Cerebellar cortex (tissue), 1 donor: ENCODE data around the gene CLEC7A.

Experiments
- DNase-seq: peaks from one replicate; pipeline ENCODE4 v3.0.0-alpha.2; 2015; ENCODE audit warnings: low spot score

CLEC7A gene

GRCh38 chr12:10094646-10095395, 35.2 kb downstream of the CLEC7A start:
- no peak for DNase-seq

DNA sequence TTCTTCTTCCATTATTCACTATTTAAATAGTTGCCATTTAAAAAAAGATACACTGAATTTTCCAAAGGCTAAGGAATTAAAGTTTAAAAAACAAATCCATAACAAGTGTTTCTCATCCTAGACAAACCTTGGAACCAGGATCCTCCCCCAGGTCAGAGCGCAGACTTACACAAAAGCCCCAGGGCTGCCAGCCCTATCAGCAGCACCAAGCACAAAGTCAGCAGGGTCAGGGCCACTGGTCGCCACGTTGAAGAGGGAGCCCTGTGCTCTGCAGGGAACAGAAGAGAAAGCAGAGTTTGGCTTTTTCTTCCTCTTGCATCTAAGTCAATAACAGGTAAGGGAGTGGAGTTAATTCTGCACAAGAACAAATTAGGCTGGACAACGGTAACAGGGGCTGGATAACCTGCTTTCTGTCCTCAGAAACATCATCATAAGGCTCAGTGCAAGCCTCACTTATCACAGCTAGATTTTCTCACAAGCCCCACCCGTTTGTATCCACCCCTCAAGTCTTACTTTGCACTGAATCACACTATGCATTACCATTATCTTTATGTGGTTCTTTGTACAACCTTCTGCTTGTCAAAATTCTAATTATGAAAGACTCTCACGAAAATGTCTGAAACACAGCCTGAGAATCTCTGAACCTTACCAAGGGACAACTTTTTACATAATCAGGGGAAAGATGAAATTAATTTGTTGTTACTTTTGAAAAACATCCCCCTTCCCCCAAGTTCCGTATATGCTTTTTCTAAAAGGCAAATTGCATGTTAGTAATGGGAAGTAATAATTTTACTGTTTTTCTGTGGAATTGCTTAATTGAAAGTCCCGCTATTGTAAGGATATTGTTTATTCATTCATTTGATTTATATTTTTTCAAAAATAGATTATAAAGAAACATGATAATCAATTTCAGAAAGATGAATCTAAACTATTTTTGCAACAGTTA, 40.8 kb downstream of the CLEC7A start:
- DNase-seq = no peak

DNA sequence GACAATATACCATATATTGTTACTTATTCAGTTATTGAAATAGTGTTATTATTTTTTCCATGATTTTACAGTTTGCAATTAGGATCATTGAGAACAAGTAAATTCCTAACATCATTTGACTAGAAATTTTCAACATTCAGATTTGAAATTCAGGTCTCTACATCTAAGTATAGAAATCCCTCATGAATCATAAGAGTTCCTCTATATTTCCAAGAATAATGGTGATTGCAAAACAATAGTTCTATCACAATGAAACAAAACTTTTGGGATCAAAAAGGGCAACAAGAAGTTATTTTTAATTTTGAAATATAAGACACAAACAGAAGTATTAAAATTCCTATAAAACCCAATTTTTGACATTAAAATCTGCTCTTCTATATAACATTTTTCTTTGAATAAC, 42.0 kb downstream of the CLEC7A start:
- no peak for DNase-seq

DNA sequence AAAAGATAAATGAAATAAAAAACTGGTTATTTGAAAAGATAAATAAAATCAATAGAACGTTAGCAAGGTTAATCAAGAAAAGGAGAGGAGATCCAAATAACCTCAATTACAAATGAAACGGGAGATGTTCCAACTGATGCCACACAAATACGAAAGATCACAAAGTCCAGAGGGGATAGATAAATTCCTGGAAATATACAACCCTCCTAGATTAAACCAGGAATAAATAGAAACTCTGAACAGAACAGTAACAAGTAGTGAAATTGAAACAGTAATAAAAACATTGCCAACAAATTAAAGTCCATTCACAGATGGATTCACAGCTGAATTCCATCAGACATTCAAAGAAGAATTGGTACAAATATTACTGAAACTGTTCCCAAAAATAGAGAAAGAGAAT, 43.6 kb downstream of the CLEC7A start:
- DNase-seq = no peak

DNA sequence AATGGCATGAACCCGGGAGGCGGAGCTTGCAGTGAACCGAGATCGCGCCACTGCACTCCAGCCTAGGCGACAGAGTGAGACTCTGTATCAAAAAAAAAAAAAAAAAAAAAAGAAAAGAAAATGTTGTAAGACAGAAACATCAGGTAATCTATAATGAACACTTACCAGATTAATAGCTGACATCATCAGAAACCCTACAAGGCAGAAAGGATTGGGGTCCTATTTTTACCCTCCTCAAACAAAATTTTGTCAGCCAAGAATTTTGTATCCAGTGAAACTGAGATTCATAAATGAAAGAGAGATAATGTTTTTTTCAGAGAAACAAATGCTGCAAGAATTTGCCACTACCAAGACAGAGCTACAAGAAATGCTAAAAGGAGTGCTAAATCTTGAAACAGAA, 45.3 kb downstream of the CLEC7A start:
- no peak for DNase-seq

- no peak for DNase-seq
These were observed 47.7 kb downstream of the CLEC7A start for GRCh38 chr12:10082117-10082874.

- no peak for DNase-seq
These were observed 54.5 kb downstream of the CLEC7A start for GRCh38 chr12:10075451-10075850.

DNA sequence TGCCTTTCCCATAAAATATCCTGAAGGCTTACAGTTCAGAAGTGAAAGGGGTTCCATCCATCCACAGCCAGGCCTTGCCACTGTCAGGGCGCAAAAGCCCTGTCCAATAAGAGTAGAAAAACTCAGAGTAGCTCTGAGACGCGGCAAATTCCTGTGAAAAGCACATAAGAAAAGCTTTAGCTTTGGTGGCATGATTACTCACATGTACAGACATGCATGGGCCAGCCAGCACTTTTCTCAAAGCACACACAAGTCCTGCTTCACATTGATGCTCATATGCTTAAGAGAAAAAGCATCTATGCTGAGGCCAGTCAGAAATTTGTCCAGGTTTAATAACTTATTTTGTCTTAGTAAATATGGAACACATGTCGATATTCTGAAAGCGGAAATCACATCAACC, 56.7 kb downstream of the CLEC7A start:
- no peak for DNase-seq

DNA sequence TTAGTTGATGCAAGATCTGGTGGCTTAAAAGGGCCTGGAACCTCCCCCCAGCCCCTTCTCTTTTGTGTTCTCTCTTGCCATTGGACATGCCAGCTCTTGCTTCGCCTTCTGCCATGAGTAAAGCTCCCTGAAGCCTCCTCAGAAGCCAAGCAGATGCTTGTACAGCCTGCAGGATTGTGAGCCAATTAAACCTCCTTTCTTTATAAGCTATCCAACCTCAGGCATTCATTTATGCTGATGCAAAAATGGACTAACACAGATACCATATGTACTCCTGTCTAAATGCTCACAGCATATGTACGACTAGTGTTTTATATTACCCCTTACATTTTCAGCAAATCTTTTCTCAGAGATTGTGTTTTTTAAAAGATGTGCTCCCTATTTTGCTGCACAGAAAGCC, 57.9 kb downstream of the CLEC7A start:
- no peak for DNase-seq

DNA sequence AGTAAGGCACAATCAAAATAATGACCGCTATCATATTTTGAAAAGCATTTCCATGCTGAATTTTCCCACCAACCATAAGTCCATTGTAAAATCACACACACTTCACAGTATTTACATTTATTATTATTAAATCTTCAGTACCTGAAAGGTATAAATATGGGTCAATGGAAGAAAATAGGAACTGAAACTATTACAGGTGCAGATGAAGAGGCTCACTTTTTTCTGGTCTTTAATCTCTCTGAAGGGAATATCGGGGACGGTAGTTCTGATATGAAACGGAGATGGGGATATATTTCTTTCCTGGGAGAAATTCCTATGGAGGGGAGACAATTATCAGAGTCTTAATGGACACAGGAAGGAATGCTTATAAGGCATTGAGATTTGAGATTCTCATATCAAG, 59.6 kb downstream of the CLEC7A start:
- DNase-seq = no peak

- DNase-seq = no peak
These were observed 60.0 kb downstream of the CLEC7A start for GRCh38 chr12:10069976-10070375.

DNA sequence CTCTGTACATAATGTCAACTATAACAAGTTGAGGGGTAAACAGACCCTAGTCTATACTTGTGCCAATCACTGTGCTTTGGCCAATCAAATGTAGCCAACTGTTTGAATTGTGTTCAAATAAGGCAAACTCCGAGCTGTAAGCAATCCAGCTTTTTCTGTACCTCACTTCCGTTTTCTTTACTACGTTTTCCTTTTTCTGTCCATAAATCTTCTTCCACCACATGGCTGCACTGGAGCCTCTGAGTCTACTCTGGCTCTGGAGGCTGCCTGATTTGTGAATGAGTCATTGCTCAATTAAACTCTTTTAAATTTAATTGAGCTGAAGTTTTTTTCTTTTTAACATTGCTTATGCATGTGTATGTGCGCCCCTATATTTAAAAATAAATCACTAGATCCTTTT, 60.9 kb downstream of the CLEC7A start:
- DNase-seq = no peak

DNA sequence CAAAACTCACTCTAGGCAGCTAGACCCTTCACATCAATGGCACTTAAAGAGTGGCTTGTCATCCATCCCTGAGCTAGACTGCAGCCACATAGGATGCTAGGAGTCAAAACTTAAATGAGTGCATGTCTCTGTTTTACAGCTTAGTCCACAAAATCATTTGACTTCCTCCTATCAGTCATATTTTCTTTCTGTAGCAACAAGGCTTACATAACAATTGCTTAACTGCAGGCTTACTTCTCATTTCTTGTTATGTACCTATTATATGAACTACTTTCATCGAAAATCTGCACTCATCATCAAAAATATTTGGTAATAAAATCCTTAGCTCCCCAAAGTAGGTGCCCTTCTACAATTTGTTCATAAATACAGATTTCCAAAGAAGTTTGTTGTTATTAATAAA, 61.4 kb downstream of the CLEC7A start:
- no peak for DNase-seq

- DNase-seq = no peak
These were observed 62.1 kb downstream of the CLEC7A start for GRCh38 chr12:10067942-10068341.

- DNase-seq = no peak
These were observed 62.7 kb downstream of the CLEC7A start for GRCh38 chr12:10067264-10067663.
